Activated CD4-positive, alpha-beta T cell treated with anti-CD3 and anti-CD28 coated beads for 36 hours (primary cell): Measurements from ENCODE around the gene C1QBP. TPM values are rescaled to one million over a fixed set of nuclear protein-coding genes. Genes with fewer than 3 reads are reported as not detected.

Experiments used
- ATAC-seq: fragments of 200-7000 bp; cut with Tn5 transposase; one replicate; pipeline ENCODE4 v1.10.0; 2021; ENCODE audit warnings: mild to moderate bottlenecking, moderate library complexity
- CTCF ChIA-PET: fragments of 350-600 bp; sonication (Branson Sonifier 250); formaldehyde crosslinking; loops from one replicate; lab custom pipeline; 2021; ENCODE audit warnings: antibody characterized with exemption; lab: Charles Lee
- POLR2A ChIA-PET: fragments of 350-600 bp; sonication (Branson Sonifier 250); formaldehyde crosslinking; loops from one replicate; lab custom pipeline; 2021; ENCODE audit warnings: antibody characterized with exemption, inconsistent platforms; lab: Charles Lee
- DNase-seq: peaks from one replicate; pipeline ENCODE4 v3.0.0-alpha.2; 2020
- H3K27ac Mint-ChIP-seq: one replicate; pipeline ENCODE4 v1.8.0; 2021; ENCODE audit warnings: mixed read lengths
- H3K27me3 Mint-ChIP-seq: one replicate; pipeline ENCODE4 v1.8.0; 2021; ENCODE audit warnings: mixed read lengths
- H3K36me3 Mint-ChIP-seq: one replicate; pipeline ENCODE4 v1.8.0; 2021; ENCODE audit warnings: low read depth, mixed read lengths
- H3K4me1 Mint-ChIP-seq: one replicate; pipeline ENCODE4 v1.8.0; 2021; ENCODE audit warnings: mixed read lengths
- H3K4me3 Mint-ChIP-seq: one replicate; pipeline ENCODE4 v1.8.0; 2021; ENCODE audit warnings: mild to moderate bottlenecking, moderate library complexity, mixed read lengths
- H3K9me3 Mint-ChIP-seq: one replicate; pipeline ENCODE4 v1.8.0; 2021; ENCODE audit warnings: low read depth, mixed read lengths
- intact Hi-C, 2 experiments: fragments of 100-400 bp; cut with DNase I in 1 of 2; cut with micrococcal nuclease in 1 of 2; formaldehyde crosslinking; loops; one replicate each; pipeline versions ENCODE4 v1.14.2 to v1.15.1; 2022 to 2024; cut with DNase I, micrococcal nuclease
- total RNA-seq, 2 experiments: library from RNA; stranded (reverse); gene quantifications; one replicate each; pipeline ENCODE4 v1.2.3, GENCODE V29; 2021

The C1QBP gene
- total RNA-seq: 100 to 1,000 TPM; 432 to 457 TPM

- ChIA-PET POLR2A (interaction anchor here (0.5 to 1.5 kb wide), 7 partner anchors 16 to 1882 kb away, joined by 3 to 11 read pairs (median 3); partner anchors contain the start of genes DHX33, NUP88 and RPAIN), CTCF (interaction anchor here (0.6 to 2.8 kb wide), 34 partner anchors 9 to 1007 kb away, joined by 3 to 20 read pairs (median 4); partner anchors contain the start of genes DERL2, MIS12, NUP88 and RNF167)
- peak; percentile 92 for ATAC-seq
- Mint-ChIP-seq H3K36me3 (peaks cover 44% of the 10 kb centered on the region), H3K27me3 (no peaks in the 10 kb centered on the region), H3K27ac (peak within 1 kb of the TSS; percentile 92), H3K4me1 (peaks cover 44% of the 10 kb centered on the region), H3K4me3 (peak within 1 kb of the TSS; percentile 89), H3K9me3 (no peaks in the 10 kb centered on the region)
- DNase-seq: peak; percentile 96
- intact Hi-C loops: loop anchor here (1.0 to 5.0 kb wide), 14 partner anchors 20 to 1202 kb away; partner anchors contain the start of genes DERL2 (in 2 of the 2), DHX33 (in 2 of the 2), MIS12 (in 2 of the 2) and NUP88 (in 2 of the 2)
Measured at GRCh38 chr17:5438716-5439445, at the start of gene C1QBP. Gene C1QBP (minus strand): TSS chr17:5439155. CDS start chr17:5439073, 82 bp downstream.

- intact Hi-C loops: loop anchor here (5.0 to 10.0 kb wide), 3 partner anchors 51 to 1121 kb away; partner anchors contain the start of genes C1QBP (in 1 of the 2), CXCL16 (in 1 of the 2), MED11 (in 1 of the 2) and UBE2G1 (in 1 of the 2)
- CTCF ChIA-PET: interaction anchor here (1.0 kb wide), 1 partner anchor 11 kb away, joined by 3 read pairs; no protein-coding TSS in a partner anchor
- no peaks in the 10 kb centered on the region for H3K27me3 Mint-ChIP-seq
Measured at GRCh38 chr17:5488752-5489151, 49.8 kb upstream of the C1QBP start.

GRCh38 chr17:5486206-5487124 is 47.5 kb upstream of the C1QBP start, which contains the start of gene MIS12:
Gene MIS12 (plus strand): TSS chr17:5486566. CDS start chr17:5488863, 2,297 bp downstream.
- ChIA-PET CTCF (interaction anchor here (0.6 to 2.2 kb wide), 8 partner anchors 8 to 455 kb away, joined by 3 to 14 read pairs (median 3); partner anchors contain the start of genes C1QBP, DHX33, NUP88 and RPAIN), POLR2A (interaction anchor here (0.5 to 1.7 kb wide), 13 partner anchors 12 to 1549 kb away, joined by 3 to 9 read pairs (median 5); partner anchors contain the start of genes DHX33, NUP88, RPAIN and SLC16A13)
- H3K27me3 Mint-ChIP-seq: no peaks in the 10 kb centered on the region
- no peaks in the 10 kb centered on the region for H3K9me3 Mint-ChIP-seq
- H3K27ac Mint-ChIP-seq: peak within 1 kb of the TSS; percentile 98
- intact Hi-C loops: loop anchor here (1.0 to 10.0 kb wide), 21 partner anchors 15 to 1753 kb away; partner anchors contain the start of genes C1QBP (in 2 of the 2), NLRP1 (in 2 of the 2), NUP88 (in 2 of the 2) and C17orf100 (in 1 of the 2)
- H3K4me1 Mint-ChIP-seq: peaks cover 50% of the 10 kb centered on the region
- DNase-seq: peak; percentile 99
- H3K36me3 Mint-ChIP-seq: peaks cover 49% of the 10 kb centered on the region
- H3K4me3 Mint-ChIP-seq: peak within 1 kb of the TSS; percentile 96
- ATAC-seq: peak; percentile 94

More at GRCh38 chr17:5488752-5489151, 49.8 kb upstream of the C1QBP start:
- no peak overlapping the region for H3K4me3 Mint-ChIP-seq
- no peak for ATAC-seq
- H3K36me3 Mint-ChIP-seq: peaks cover 41% of the 10 kb centered on the region
- no peak for DNase-seq
- POLR2A ChIA-PET: interaction anchor here (0.7 to 1.3 kb wide), 3 partner anchors 11 to 49 kb away, joined by 3 to 8 read pairs (median 5); no protein-coding TSS in a partner anchor
- peaks cover 46% of the 10 kb centered on the region for H3K4me1 Mint-ChIP-seq
- no peaks in the 10 kb centered on the region for H3K9me3 Mint-ChIP-seq
- peak overlapping the region; percentile 75 for H3K27ac Mint-ChIP-seq

GRCh38 chr17:5485270-5486205 is 46.6 kb upstream of the C1QBP start, which contains the start of gene DERL2:
Gene DERL2 (minus strand): TSS chr17:5486178. CDS start chr17:5486161, 17 bp downstream.
- ChIA-PET POLR2A (interaction anchor here (0.5 to 1.7 kb wide), 13 partner anchors 11 to 1550 kb away, joined by 3 to 9 read pairs (median 5); partner anchors contain the start of genes DHX33, NUP88, RPAIN and SLC16A13), CTCF (interaction anchor here (0.6 to 2.2 kb wide), 10 partner anchors 9 to 956 kb away, joined by 3 to 14 read pairs (median 3); partner anchors contain the start of genes C1QBP and DHX33)
- intact Hi-C loops: loop anchor here (1.0 to 10.0 kb wide), 21 partner anchors 16 to 1754 kb away; partner anchors contain the start of genes C1QBP (in 2 of the 2), NLRP1 (in 2 of the 2), NUP88 (in 2 of the 2) and C17orf100 (in 1 of the 2)
- no peak for DNase-seq
- Mint-ChIP-seq H3K27ac (peak within 1 kb of the TSS; percentile 98), H3K27me3 (no peaks in the 10 kb centered on the region), H3K9me3 (no peaks in the 10 kb centered on the region), H3K4me1 (peaks cover 50% of the 10 kb centered on the region), H3K4me3 (peak within 1 kb of the TSS; percentile 96), H3K36me3 (peaks cover 56% of the 10 kb centered on the region)
- ATAC-seq: peak; percentile 8

GRCh38 chr17:5481451-5481850 is 42.5 kb upstream of the C1QBP start:
- H3K27ac Mint-ChIP-seq: no peak overlapping the region
- DNase-seq: no peak
- peaks cover 62% of the 10 kb centered on the region for H3K36me3 Mint-ChIP-seq
- no peaks in the 10 kb centered on the region for H3K27me3 Mint-ChIP-seq
- intact Hi-C loops: loop anchor here in 1 of 2 experiments (10.0 kb wide), 1 partner anchor 747 kb away; the partner anchor contains the start of genes CXCL16, MED11 and ZMYND15
- no peak for ATAC-seq
- H3K4me3 Mint-ChIP-seq: no peak overlapping the region
- H3K4me1 Mint-ChIP-seq: peaks cover 31% of the 10 kb centered on the region
- no peaks in the 10 kb centered on the region for H3K9me3 Mint-ChIP-seq
- ChIA-PET CTCF (no interaction called here), POLR2A (interaction anchor here (0.5 kb wide), 1 partner anchor 226 kb away, joined by 3 read pairs; no protein-coding TSS in a partner anchor)

GRCh38 chr17:5480962-5481361 is 42.0 kb upstream of the C1QBP start:
- ATAC-seq (no peak), DNase-seq (no peak)
- intact Hi-C loops: loop anchor here in 1 of 2 experiments (10.0 kb wide), 1 partner anchor 746 kb away; the partner anchor contains the start of genes CXCL16, MED11 and ZMYND15
- no peaks in the 10 kb centered on the region for H3K9me3 Mint-ChIP-seq
- peaks cover 31% of the 10 kb centered on the region for H3K4me1 Mint-ChIP-seq
- H3K4me3 Mint-ChIP-seq: no peak overlapping the region
- POLR2A ChIA-PET: interaction anchor here (0.5 kb wide), 1 partner anchor 226 kb away, joined by 3 read pairs; no protein-coding TSS in a partner anchor
- H3K27me3 Mint-ChIP-seq: no peaks in the 10 kb centered on the region
- H3K36me3 Mint-ChIP-seq: peaks cover 62% of the 10 kb centered on the region
- CTCF ChIA-PET: interaction anchor here (0.9 kb wide), 1 partner anchor 10 kb away, joined by 3 read pairs; no protein-coding TSS in a partner anchor
- no peak overlapping the region for H3K27ac Mint-ChIP-seq

GRCh38 chr17:5478992-5479391 is 40.0 kb upstream of the C1QBP start:
- ChIA-PET POLR2A (no interaction called here), CTCF (no interaction called here)
- H3K4me1 Mint-ChIP-seq: peaks cover 17% of the 10 kb centered on the region
- peaks cover 68% of the 10 kb centered on the region for H3K36me3 Mint-ChIP-seq
- intact Hi-C loops: no loop called here
- no peaks in the 10 kb centered on the region for H3K27me3 Mint-ChIP-seq
- H3K4me3 Mint-ChIP-seq: no peak overlapping the region
- ATAC-seq (no peak), DNase-seq (no peak)
- H3K9me3 Mint-ChIP-seq: no peaks in the 10 kb centered on the region
- H3K27ac Mint-ChIP-seq: no peak overlapping the region

- POLR2A ChIA-PET: interaction anchor here (0.7 to 1.2 kb wide), 2 partner anchors 11 to 12 kb away, joined by 3 read pairs; partner anchors contain the start of genes DERL2 and MIS12
- CTCF ChIA-PET: interaction anchor here (1.3 to 1.5 kb wide), 2 partner anchors 11 to 34 kb away, joined by 3 to 9 read pairs; partner anchors contain the start of genes C1QBP and DERL2
- no peak overlapping the region for H3K4me3 Mint-ChIP-seq
- intact Hi-C loops: no loop called here
- peaks cover 19% of the 10 kb centered on the region for H3K4me1 Mint-ChIP-seq
- H3K36me3 Mint-ChIP-seq: peaks cover 28% of the 10 kb centered on the region
- ATAC-seq (no peak), DNase-seq (no peak)
- no peaks in the 10 kb centered on the region for H3K9me3 Mint-ChIP-seq
- no peak overlapping the region for H3K27ac Mint-ChIP-seq
- H3K27me3 Mint-ChIP-seq: no peaks in the 10 kb centered on the region
Measured at GRCh38 chr17:5473906-5474305, 35.0 kb upstream of the C1QBP start.

GRCh38 chr17:5472511-5472910 is 33.6 kb upstream of the C1QBP start:
- no peak overlapping the region for H3K4me3 Mint-ChIP-seq
- POLR2A ChIA-PET: no interaction called here
- DNase-seq: no peak
- peaks cover 20% of the 10 kb centered on the region for H3K4me1 Mint-ChIP-seq
- CTCF ChIA-PET: no interaction called here
- intact Hi-C loops: no loop called here
- no peak for ATAC-seq
- H3K27me3 Mint-ChIP-seq: no peaks in the 10 kb centered on the region
- peaks cover 23% of the 10 kb centered on the region for H3K36me3 Mint-ChIP-seq
- H3K27ac Mint-ChIP-seq: no peak overlapping the region
- no peaks in the 10 kb centered on the region for H3K9me3 Mint-ChIP-seq
